Tibial nerve (tissue), 4 donors: Measurements from ENCODE around the gene MELTF. TPM values are rescaled to one million over a fixed set of nuclear protein-coding genes. Genes with fewer than 3 reads are reported as not detected.

ENCODE experiments used
- DNase-seq, 2 donors: peaks; one replicate each; pipeline ENCODE4 v3.0.0-alpha.2; 2019; ENCODE audit warnings: low spot score in 2 of 2
- H3K27ac ChIP-seq, 4 donors: fragments of 200-600 bp; sonication (generic) in 3 of 4; one replicate each; pipeline ENCODE4 v1.5.1; 2017 to 2019; ENCODE audit warnings: mild to moderate bottlenecking in 1 of 4
- H3K27me3 ChIP-seq, 2 donors: fragments of 200-600 bp; sonication (generic) in 1 of 2; one replicate each; pipeline versions ENCODE4 v1.5.1 to v1.6.0; 2017 to 2019
- H3K36me3 ChIP-seq, 3 donors: fragments of 200-600 bp; sonication (generic); one replicate each; pipeline ENCODE4 v1.5.1; 2018 to 2019
- H3K4me1 ChIP-seq, 4 donors: fragments of 200-600 bp; sonication (generic) in 3 of 4; one replicate each; pipeline ENCODE4 v1.5.1; 2017 to 2019
- H3K4me3 ChIP-seq, 4 donors: fragments of 200-600 bp; sonication (generic) in 3 of 4; one replicate each; pipeline ENCODE4 v1.5.1; 2017 to 2019; ENCODE audit warnings: mild to moderate bottlenecking in 1 of 4, moderate library complexity in 1 of 4
- H3K9me3 ChIP-seq, 4 donors: fragments of 200-600 bp; sonication (generic) in 3 of 4; one replicate each; pipeline ENCODE4 v1.5.1; 2017 to 2019
- CTCF ChIP-seq, 5 experiments: fragments of 200-600 bp in 3 of 5; fragments of 450-650 bp in 2 of 5; sonication (generic) in 3 of 5; IDR thresholded peaks; one replicate each; pipeline ENCODE4 v1.5.1; 2016 to 2019; ENCODE audit warnings: antibody characterized with exemption in 5 of 5, mild to moderate bottlenecking in 3 of 5, moderate library complexity in 2 of 5
- EP300 ChIP-seq, 2 donors: sonication (generic); formaldehyde crosslinking; IDR thresholded peaks; one replicate each; pipeline ENCODE4 v1.6.1; 2017; ENCODE audit warnings: antibody characterized with exemption in 2 of 2, mild to moderate bottlenecking in 1 of 2
- POLR2A ChIP-seq, 2 donors: fragments of 450-650 bp; IDR thresholded peaks; one replicate each; pipeline ENCODE4 v1.6.1; 2017; ENCODE audit warnings: antibody characterized with exemption in 2 of 2, mild to moderate bottlenecking in 2 of 2, moderate library complexity in 2 of 2
- WGBS, 2 donors: methylation state at CpG; one replicate each; pipeline ENCODE4 v1.1.5; 2018; 5-methylcytosine and 5-hydroxymethylcytosine counted together
- total RNA-seq, 4 donors: library from RNA; depleted of rRNA; stranded (reverse); fragments of >200 nt; gene quantifications; one replicate each; pipeline ENCODE4 v1.1.0, GENCODE V29; 2016

The MELTF gene
- total RNA-seq, 4 donors from 2014 or later = 3.3 to 8.8 (median 7.0) TPM

- H3K36me3 ChIP-seq = no peaks in the 10 kb centered on the region
- no peak overlapping the region for H3K4me3 ChIP-seq
- DNase-seq = no peak
- peaks cover 0 to 30% (median 10%) of the 10 kb centered on the region in 4 donors for H3K4me1 ChIP-seq
- TF ChIP-seq POLR2A (IDR thresholded peaks at IDR 0.05) (no peak), EP300 (IDR thresholded peaks at IDR 0.05) (no peak), CTCF (IDR thresholded peaks at IDR 0.05) (no peak)
- peaks cover 0 to 20% of the 10 kb centered on the region in 2 donors for H3K27me3 ChIP-seq
- no peak overlapping the region for H3K27ac ChIP-seq
- no peaks in the 10 kb centered on the region for H3K9me3 ChIP-seq
- 87 to 89% methylated on average over 28 of the region's 28 CpGs for WGBS, 2 donors
Measured at GRCh38 chr3:197024881-197025735, 4.5 kb downstream of the MELTF start.

DNA sequence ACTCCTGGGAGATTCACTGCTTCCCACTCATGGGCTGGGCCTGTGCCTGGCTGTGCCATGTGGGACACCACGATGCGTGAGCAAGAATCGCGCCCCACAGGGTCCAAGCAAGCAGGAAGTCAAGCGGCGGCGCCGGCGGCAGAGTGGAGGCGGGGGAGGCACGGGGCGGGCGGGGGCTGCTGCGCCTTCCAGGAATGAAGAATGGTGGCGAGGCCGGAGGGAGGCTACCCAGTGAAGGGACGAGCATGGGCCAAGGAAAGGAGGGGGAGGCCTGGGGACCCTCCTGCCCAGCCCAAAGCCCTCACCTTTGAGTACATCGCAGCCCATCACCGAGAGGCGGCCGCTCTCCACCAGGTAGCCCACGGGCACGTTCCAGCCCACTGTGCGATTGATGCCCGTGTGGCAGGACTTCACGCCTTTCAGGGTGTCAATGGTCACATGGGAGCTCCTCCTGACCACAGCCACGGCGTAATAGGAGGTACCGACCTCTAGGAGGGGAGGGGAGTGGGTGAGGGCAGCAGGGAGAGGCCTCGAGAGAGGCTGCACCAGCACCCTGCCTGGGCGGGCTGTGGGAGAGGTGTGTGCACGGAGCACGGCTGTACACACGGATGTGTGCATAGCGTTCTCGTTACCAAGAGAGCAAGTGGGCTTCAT, 5.5 kb downstream of the MELTF start:
- H3K9me3 ChIP-seq = no peaks in the 10 kb centered on the region
- no peak for DNase-seq
- H3K27ac ChIP-seq = no peak overlapping the region
- no peak for TF ChIP-seq POLR2A (IDR thresholded peaks at IDR 0.05)
- no peak for TF ChIP-seq EP300 (IDR thresholded peaks at IDR 0.05)
- no peak for TF ChIP-seq CTCF (IDR thresholded peaks at IDR 0.05)
- no peaks in the 10 kb centered on the region for H3K36me3 ChIP-seq
- no peak overlapping the region for H3K4me3 ChIP-seq
- peaks cover 0 to 21% (median 4%) of the 10 kb centered on the region in 4 donors for H3K4me1 ChIP-seq
- H3K27me3 ChIP-seq = peaks cover 0 to 15% of the 10 kb centered on the region in 2 donors
- WGBS, 2 donors = 78 to 84% methylated on average over 32 to 36 of the region's 36 CpGs

GRCh38 chr3:197023241-197023997, 6.2 kb downstream of the MELTF start:
- Histone ChIP-seq H3K36me3 (no peaks in the 10 kb centered on the region), H3K9me3 (no peaks in the 10 kb centered on the region), H3K27me3 (peaks cover 0 to 12% of the 10 kb centered on the region in 2 donors), H3K4me1 (peaks cover 0 to 14% (median 0%) of the 10 kb centered on the region in 4 donors), H3K27ac (no peak overlapping the region), H3K4me3 (no peak overlapping the region)
- TF ChIP-seq CTCF (IDR thresholded peaks at IDR 0.05) (no peak), EP300 (IDR thresholded peaks at IDR 0.05) (no peak), POLR2A (IDR thresholded peaks at IDR 0.05) (no peak)
- no peak for DNase-seq
- 45 to 58% methylated on average over 27 of the region's 27 CpGs for WGBS, 2 donors

GRCh38 chr3:197022405-197023231, 7.0 kb downstream of the MELTF start:
- DNase-seq = no peak

More at GRCh38 chr3:197022405-197023231, 7.0 kb downstream of the MELTF start:
- peaks cover 0 to 13% (median 0%) of the 10 kb centered on the region in 4 donors for H3K4me1 ChIP-seq
- H3K4me3 ChIP-seq = no peak overlapping the region
- H3K36me3 ChIP-seq = no peaks in the 10 kb centered on the region
- H3K9me3 ChIP-seq = no peaks in the 10 kb centered on the region
- WGBS, 2 donors = 34 to 39% methylated on average over 21 to 22 of the region's 22 CpGs
- H3K27me3 ChIP-seq = peaks cover 0 to 12% of the 10 kb centered on the region in 2 donors
- H3K27ac ChIP-seq = no peak overlapping the region
- TF ChIP-seq POLR2A (IDR thresholded peaks at IDR 0.05) (no peak), CTCF (IDR thresholded peaks at IDR 0.05) (no peak), EP300 (IDR thresholded peaks at IDR 0.05) (no peak)
